HG03025 (cell line): ENCODE measurements around the gene SLC25A51.

Source experiments
- ATAC-seq: cut with Tn5 transposase; IDR thresholded peaks from one replicate; pipeline ENCODE4 v1.9.1; 2021; ENCODE audit warnings: mild to moderate bottlenecking, moderate library complexity; ENCODE audit not compliant: unreplicated experiment, low FRiP score

SLC25A51 gene

DNA sequence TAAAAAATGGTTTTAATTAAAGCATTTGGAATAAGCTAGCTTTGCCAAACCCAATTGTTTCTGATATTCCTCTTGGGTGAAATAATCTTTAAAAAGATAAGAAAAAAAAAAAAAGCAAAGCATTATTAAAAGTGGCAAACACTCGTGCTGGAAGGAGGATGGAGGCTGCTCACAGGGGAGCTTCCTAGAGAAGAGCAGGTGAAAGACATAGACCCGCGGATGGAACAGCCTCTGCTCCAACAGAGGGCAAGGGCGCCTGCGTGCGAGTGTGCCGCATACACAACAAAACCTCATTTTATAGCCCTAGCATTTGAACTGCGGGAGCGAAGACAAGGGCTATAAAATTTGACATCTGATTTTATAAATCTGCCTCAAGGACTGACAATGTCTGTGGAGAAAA, 33.4 kb upstream of the SLC25A51 start:
- ATAC-seq = no peak

DNA sequence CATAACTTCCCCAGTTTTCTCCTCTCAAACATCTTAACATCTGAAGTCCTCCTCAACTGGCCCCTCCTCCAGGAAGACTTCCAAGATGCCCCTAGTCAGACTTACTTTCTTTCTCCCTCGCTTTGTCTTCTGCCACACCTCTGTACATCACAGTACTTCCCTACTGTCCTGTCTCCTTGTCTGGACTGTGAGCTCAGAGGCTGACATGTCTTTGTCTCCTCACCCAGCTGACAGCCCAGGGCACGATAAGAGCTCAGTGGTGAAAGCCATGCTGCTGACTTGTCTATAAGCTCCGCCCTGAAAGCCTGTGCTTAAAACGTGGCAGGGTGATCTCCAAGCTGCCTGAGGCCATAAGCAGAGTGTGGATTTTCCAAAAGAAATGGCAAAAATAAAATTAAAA, 33.0 kb upstream of the SLC25A51 start:
- no peak for ATAC-seq

DNA sequence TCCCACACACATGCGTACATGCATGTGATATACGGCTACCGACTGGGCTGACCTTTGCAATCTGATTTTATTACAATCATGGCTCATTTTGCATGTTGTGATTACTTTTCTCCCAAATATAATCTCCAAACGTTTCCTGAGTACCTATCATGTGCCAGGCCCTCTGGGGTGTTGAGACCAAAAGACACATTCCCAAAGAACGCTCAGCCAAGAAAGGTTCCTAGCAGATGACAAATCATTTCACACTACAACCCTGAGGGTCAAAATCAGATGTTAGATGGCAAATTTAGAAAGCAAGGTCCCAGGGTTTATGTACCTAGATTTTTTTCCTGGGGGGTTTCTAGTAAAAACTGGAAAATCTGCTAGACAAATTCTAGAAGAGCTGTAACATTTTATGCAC, 32.4 kb upstream of the SLC25A51 start:
- ATAC-seq = no peak

DNA sequence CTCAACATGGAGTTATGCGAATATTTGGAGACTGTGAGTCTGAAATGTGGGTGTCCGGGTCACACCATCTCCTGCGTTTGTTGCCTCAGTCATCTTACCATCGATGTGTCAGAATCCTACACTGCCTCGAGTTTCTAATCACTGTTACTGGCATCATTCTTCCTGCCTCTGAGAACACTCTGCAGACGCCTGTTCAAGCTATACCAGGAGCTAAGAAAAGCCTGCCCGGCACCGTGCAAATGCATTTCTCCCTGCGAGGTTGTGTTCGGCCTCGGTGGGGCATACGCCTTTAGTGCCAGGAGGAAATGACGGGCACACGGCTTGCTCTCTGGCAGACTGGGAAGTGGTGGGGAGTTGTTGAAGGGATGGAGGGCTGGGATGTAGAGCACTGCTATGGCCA, 31.2 kb upstream of the SLC25A51 start:
- no peak for ATAC-seq

DNA sequence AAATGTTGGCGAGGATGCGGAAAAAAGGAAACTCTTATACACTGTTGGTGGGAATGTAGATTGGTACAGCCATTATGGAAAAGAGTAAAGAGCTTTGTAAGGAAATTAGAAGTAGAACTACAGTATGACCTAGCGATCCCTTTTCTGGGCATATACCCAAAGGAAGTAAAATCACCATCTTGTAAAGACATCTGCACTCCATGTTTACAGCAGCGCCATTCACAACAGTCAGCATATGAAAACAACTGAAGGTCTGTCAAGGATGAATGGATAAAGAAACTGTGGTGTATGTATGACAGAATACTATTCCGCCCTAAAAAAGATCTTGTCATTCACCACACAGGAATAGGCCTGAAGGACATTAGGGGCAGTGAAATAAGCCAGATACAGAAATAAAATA, 27.7 kb upstream of the SLC25A51 start:
- no peak for ATAC-seq

DNA sequence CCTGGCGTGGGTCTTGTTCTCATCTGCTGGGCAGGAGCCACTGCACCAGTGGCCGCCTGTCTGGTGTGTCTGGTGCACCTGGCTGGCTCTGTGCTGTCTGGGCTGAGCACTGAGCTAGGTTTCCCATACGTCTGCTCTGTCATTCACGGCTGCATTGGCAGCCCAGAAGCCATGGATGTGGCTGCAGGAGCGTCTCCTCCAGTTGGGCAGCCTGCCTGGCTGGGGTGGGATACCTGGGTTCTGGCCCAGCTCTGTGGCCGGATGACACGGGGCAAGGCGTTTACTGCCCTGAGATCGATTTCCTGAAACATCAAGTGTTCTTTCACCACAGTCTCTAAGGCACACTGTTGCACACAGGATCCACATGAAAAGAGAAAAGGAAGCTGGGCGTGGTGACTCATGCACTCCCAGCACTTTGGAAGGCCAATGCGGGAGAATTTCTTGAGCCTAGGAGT, 25.5 kb upstream of the SLC25A51 start:
- ATAC-seq = no peak

DNA sequence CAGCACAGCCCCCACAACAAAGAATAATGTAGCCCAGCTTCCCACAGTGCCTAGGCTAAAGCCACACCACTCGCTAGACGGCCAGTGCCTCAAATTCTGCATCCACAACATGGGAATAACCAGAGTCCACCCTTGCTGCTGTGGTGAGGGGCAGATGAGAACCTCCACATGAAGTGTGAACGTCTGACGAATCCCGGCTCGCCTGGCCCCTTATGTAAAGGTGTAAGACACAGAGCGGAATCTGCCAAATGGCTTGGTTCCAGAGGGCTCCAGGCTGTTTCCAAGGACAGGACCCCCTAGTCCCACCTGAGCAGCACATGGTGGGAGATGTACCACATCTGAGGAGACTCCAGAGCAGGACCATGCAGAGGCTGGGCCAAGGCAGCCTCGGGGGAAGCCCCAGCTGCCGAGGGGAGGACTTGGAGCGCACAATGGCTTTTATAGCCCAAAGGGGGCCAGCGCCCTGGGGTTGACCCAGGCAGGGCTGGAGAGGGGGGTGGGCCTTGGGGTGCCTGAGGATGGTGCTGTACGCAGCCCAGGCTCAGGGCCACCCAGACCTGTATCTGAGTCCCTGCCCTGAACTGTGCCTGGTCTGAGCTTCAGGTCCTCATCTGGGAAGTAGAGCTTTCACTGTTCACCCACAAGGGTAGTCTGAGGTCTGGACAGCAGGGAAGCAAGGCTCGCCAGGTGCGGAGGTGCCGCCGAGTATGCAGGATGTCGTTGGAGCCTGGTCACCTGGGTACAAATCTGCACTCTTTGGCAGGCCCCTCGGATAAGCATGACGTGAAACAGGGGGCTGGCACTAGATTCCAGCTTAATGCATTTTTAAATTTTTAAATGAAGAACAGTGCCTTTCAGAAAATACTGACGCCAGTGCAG, 24.9 kb upstream of the SLC25A51 start:
- no peak for ATAC-seq

DNA sequence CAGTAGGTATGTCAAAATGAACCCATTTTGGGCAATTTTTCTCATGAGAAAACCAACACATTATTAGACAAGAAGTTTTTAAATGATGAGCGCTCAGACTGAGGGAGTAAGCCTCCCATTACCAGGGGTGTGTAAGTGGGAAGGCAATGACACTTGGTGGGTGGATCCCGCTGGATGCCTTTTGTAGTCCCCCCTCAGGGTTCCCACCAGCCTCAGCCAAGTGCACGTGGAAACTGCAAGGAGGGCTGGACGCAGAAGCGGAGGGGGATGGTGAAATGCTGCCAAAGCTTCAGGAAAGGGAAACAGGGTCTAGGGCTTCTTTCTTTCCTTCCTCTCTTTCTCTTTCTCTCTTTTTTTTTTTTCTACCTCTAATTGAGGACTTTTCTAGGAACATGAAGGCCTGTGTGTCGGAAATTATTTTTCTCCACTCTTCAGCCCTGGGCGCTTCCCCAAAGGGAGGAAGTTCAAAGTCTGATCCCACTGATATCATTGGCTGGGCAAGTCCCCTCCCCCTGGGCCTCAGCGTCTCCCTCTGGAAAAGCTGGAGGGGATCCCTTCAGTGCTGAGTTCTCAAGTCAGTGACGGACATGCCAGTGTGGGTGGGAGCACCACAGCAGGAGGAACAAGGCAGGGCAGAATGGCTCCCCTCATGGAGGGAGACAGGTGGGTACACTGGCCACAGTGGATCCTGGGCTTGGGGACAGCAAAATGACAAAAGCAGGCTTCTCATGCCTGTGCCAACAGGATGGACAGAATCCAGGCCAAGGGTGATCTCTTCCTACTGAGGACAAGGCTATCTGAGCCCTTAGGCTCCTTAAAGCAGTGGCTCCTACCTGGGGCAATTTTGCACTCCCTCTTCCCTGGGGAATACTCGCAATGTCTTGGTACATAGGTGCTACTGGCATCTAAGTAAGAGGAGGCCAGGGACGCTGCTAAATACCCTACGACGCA, 23.9 kb upstream of the SLC25A51 start:
- no peak for ATAC-seq

DNA sequence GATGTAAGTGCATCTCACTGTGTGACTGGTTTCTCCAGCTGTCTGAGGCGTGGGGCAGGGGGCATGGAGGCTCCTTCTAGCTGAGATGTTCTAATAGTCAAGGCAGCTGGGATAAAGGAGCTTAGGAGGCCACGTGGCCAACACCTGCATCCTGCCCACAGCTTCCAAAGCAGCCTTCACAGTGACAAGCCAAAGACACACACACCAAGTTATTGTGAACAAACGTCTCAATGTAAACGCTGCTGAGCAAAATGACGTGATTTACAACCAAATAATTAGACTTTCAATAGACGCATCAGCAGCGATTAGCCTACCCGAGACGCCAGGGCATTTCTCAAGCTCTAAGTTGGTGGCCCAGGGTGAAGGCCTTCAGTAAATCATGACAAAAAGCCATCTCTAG, 23.2 kb upstream of the SLC25A51 start:
- no peak for ATAC-seq

DNA sequence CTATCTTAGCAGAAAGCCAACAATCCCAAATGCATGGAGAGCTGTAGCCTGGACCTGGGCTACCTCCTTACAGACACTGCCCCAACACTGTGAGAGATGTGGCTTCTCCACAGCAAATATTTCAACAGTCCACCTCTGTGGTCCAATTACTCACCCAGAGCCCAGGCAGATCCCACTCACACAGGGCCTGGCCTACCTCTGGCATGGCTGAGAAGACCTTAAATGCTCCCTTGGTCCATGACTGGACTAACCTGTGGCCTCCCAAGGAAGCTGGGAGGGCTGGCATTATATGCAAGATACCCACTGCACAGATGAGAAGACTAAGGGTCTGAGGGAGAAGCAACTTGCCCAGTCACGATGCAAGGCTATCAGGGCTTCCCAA, 22.8 kb upstream of the SLC25A51 start:
- no peak for ATAC-seq

DNA sequence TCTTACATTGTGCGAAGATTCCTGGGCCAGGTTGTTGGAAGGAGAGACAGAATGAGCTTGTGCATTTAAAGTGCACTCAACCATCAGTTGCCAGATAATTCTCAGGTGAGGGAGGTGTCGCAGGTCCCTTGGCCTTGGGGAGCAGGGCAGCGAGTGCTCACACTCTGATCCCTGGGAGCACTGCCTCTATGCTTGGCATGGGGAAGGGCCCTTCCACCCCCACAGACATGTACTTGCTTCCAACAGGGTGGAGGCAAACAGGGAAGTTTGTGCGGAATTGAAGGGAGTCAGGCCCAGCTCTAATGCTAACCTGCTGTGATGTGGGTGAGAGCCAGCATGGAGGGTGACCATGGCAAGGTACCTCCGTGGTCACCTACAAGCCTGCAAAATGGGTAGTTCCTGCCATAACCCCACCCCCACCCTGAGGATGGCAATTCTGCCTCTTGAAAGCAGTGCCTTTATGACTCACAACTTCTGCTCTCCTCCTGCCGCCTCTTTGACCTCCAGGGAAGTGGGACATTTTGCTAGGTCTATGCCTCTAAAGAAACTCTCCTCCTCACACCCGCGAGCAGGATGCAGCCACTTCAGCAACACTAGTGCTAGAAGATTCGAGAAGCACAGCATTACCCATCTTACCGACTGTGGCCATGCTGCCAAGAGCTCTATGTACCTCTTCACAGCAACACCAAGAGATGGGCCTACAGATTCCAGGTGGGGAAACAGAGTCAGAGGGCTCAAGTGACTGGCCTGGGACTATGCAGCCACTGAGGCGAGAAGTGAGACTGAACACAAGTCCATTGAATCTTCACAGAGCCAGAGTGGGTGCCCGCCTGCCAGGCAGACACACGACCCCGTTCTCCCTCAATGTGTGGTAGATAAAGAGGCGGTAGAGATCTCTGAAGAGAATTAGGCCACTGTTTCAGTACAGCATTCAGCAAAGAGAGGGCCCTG, 22.1 kb upstream of the SLC25A51 start:
- ATAC-seq = no peak

DNA sequence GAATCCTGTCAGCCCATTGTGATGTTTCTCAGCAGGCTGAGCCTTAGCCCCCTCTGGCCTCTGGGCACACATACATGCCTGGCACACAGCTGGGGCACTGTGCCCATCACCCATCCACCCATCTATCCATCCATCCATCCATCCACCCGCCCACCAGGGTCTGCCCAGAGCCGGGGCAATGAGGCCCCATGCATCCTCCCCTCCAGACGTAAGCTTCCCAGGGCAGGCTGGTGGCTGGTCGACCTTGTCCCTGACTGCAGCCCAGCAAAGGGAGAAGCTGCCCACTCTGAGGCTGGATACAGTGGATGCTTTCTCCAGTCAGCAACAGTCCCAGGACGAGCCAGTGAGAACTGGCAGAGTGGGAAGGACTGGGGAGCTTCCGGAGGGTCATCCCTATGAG, 21.1 kb upstream of the SLC25A51 start:
- no peak for ATAC-seq

DNA sequence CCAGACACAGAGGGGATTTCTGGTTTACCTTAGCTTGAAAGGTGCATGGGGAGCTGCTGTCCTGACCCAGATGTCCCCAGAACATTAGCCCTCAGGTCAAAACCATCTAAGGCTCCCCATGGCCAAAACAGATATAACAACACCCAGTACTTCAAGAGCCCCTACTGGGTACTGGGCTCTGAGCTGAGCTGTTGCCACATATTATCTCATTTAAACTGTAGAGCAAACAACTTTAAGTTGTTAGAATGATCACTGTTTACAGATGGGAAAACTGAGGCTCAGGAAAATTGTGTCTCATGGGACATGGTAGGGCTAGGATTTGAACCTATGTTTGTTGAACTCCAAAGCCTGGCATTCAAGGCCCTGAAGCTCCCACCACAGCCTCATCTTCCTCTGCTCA, 20.6 kb upstream of the SLC25A51 start:
- ATAC-seq = no peak

DNA sequence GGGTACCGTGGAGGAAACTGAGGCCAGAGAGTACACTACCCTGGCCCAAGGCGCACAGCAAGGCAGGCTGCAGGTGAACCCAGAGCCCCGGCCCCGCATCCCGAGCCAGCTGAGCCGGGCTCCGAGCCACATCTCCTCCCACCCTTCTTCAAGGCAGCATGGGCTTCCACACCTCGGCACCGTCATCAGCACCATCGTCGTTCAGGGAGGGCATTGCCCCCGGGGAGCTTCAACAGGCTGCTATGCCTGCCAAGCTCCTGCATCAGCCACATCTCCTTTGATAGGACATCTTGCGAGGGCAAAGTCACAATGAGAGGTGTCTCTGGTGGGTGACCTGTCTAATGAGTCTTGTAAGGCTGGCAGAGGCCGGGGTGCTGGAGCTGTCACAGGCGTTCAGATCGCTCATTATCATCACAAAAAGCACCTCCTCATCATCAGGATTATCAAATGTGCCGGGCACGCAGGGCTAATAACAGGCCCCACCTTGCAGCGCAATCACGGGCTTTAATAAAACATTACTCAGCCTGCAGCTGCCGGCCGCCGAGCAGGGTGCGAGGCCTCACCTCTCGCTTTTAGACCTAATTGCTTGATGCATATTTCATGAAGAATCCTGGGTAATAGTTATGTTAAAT, 20.0 kb upstream of the SLC25A51 start:
- ATAC-seq = no peak

DNA sequence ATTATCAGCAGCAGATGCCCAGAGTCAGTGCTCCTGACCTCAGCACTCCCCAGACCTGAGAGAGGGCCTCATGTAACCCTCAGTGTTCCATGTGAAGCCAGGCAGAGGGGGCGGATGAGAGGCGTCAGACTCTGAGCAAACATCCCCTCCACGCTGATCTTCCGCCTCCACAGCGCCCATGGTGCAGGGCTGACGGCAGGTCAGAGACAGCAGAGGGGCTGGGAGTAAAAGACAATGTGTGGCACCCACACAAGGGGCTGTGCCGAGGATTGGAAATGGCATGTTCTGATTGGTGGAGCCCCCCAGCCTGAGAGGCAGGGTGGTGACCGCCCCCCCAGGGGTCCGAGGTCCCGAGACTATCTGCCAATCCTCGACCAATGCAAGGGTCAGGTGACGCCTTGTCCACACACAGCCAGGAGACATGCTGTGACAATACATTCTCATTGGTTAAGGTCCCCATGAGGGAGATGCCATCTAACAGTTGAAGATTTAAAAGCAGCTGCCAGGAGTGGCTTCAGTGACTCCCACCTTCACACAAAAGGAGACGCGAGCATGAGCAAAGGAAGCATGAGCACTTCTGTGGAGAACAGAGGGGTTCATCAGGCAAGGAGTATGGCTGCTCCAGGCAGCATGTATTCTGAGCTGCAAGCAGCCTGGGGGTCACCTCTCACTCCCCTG, 19.3 kb upstream of the SLC25A51 start:
- ATAC-seq = no peak

DNA sequence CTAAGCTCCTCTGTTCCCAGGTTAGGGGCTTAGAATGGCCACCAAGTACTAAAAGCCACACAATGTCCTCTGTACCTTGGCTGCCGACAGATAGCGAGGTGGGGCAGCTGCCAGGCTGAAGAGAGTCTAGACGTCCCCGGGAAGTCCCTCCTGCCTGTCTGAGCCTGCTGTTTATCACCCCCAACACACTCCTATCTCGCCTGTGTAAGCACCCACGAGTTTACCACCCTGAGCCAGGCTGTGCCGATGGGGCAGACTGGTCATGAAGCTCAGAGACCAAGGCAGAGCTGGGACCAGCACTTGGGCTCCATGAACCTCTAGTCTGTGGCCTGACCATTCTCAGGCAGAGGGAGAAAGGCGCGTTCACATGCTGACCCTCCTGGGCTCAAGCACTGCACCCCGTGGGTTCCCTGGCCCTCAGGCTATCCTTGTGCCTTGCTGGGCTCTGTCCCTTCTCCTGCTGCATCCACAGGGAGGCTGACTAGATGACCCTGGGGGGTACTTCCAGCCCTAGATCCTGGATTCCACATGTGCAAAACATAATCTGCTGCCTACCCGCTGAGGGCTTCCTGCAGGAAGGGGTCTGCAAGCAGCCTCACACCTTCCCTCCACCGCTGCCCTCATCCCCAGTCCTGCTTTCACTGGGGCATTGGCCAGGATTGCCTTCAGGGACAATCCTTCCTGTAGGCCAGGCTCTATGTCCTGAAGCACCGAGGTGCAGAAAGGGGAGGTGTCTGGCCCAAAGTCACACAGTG, 18.6 kb upstream of the SLC25A51 start:
- ATAC-seq = no peak

DNA sequence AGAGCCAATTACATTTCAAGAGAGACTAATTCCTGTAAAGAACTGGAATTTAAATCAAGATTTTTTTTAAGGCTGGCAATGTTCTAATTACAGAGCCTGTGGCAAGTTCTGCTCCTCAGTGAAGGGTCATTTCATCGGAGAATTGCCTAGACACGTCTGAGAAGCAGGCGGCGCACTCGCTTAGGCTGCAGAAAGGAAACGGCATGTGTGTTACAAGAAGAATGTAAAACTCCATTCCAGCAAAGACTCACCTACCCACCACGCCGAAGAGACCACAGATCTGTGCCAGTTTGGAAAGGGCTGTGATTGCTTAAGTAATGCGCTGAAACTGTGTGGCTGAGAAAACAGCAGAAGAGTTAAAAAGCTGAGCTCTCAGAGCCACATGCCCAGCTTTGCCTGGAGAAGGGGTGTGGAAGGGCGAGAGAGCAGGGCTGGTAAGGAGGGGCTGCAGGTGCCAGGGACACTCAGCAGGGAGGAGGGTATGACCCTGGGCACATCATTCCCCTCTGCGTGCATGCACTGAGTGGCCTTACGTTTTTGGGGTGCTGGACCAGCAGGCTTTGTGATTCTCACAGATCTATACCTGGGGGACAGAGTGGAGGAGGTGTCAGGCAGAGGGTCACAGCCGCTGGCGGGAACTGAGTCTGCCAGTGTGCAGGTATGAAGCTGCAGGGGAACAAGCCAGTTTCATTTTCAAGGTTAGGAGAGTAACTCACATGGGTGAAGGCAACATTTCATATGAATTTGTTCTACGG, 17.8 kb upstream of the SLC25A51 start:
- ATAC-seq = no peak

DNA sequence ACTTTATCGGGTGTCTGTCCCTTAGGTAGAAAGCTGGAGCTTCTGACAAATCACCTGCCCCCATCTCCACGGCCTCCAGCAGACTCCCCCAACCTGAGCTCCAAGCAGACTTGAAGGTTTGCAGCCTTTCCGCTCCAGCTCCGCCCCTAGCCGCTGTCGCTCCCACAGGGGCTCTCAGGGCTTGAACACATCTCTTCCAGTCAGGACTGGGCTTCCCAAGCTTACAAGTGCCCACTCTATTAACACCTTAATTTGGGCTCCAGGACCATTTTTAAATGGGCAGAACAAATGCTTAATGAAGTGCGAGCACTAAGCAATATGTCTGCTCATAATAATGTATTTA, 17.2 kb upstream of the SLC25A51 start:
- ATAC-seq = no peak
